Endodermal cell (in vitro differentiated cells): ENCODE data around the gene DCLK1. TPM values are rescaled to one million over a fixed set of nuclear protein-coding genes. Genes with fewer than 3 reads are reported as not detected.

Source experiments
- DNase-seq: peaks from one replicate; pipeline ENCODE4 v3.0.0-alpha.2; 2017
- H3K27ac ChIP-seq: 2 replicates; pipeline ENCODE4 v1.5.1; 2013; ENCODE audit warnings: mild to moderate bottlenecking, low read depth, low read length, moderate library complexity
- H3K27me3 ChIP-seq: 2 replicates; pipeline ENCODE4 v1.6.1; 2013; ENCODE audit warnings: mild to moderate bottlenecking, low read length, moderate library complexity; ENCODE audit not compliant: insufficient read depth, control insufficient read depth, poor library complexity, severe bottlenecking
- H3K36me3 ChIP-seq: 2 replicates; pipeline ENCODE4 v1.7.0; 2013; ENCODE audit warnings: mild to moderate bottlenecking, low read length, moderate library complexity; ENCODE audit not compliant: control insufficient read depth, insufficient read depth
- H3K4me1 ChIP-seq: one replicate; pipeline ENCODE4 v1.7.0; 2013; ENCODE audit warnings: low read length; ENCODE audit not compliant: control insufficient read depth, insufficient read depth
- H3K4me3 ChIP-seq: 2 replicates; pipeline ENCODE4 v1.5.1; 2013; ENCODE audit warnings: mild to moderate bottlenecking, low read length, moderate library complexity
- H3K9ac ChIP-seq: 2 replicates; pipeline ENCODE4 v1.6.1; 2013; ENCODE audit warnings: mild to moderate bottlenecking, low read length, moderate library complexity; ENCODE audit not compliant: poor library complexity, severe bottlenecking; ENCODE audit errors: extremely low read depth
- H3K9me3 ChIP-seq: 2 replicates; pipeline ENCODE4 v1.6.1; 2013; ENCODE audit warnings: mild to moderate bottlenecking, low read length, moderate library complexity; ENCODE audit not compliant: control insufficient read depth
- H3K27ac Mint-ChIP-seq: 2 replicates; pipeline ENCODE4 v1.8.0; 2020; ENCODE audit warnings: mixed read lengths
- H3K27me3 Mint-ChIP-seq: 2 replicates; pipeline ENCODE4 v1.8.0; 2021; ENCODE audit warnings: mild to moderate bottlenecking, mixed read lengths; ENCODE audit not compliant: insufficient read depth
- H3K36me3 Mint-ChIP-seq: 2 replicates; pipeline ENCODE4 v1.8.0; 2020; ENCODE audit warnings: low read depth, mixed read lengths
- H3K4me1 Mint-ChIP-seq: 2 replicates; pipeline ENCODE4 v1.8.0; 2020; ENCODE audit warnings: mixed read lengths
- H3K4me3 Mint-ChIP-seq: 2 replicates; pipeline ENCODE4 v1.8.0; 2020; ENCODE audit warnings: mild to moderate bottlenecking, moderate library complexity, mixed read lengths
- H3K9me3 Mint-ChIP-seq: 2 replicates; pipeline ENCODE4 v1.8.0; 2020; ENCODE audit warnings: mild to moderate bottlenecking, mixed read lengths
- CTCF ChIP-seq: fragments of 200-600 bp; sonication (generic); conservative IDR thresholded peaks from 2 replicates; pipeline ENCODE4 v1.5.0; 2021; ENCODE audit warnings: antibody characterized with exemption, mild to moderate bottlenecking
- WGBS, 2 experiments: methylation state at CpG; one replicate each; pipeline versions ENCODE4 v1.1.5 to v1.1.7; 2013; ENCODE audit warnings: missing lambda C conversion rate in 2 of 2, mixed read lengths in 1 of 2; ENCODE audit not compliant: insufficient coverage in 1 of 2, insufficient read length in 1 of 2; 5-methylcytosine and 5-hydroxymethylcytosine counted together
- total RNA-seq, 2 donors: library from RNA; stranded (reverse); fragmentation: NEBNext Ultra II Directional in 1 of 2; extraction: Animal tissue kit (Norgen Biotek cat#: 25700) in 1 of 2; gene quantifications; 2 replicates in 1 of 2; 3 replicates in 1 of 2; pipeline ENCODE4 v1.2.1, GENCODE V29; 2021

Gene DCLK1
- total RNA-seq, 2 donors from 2014 or later: 3.0 to 32.8 TPM

- Histone ChIP-seq H3K9me3 (no peaks in the 10 kb centered on the region), H3K27me3 (no peaks in the 10 kb centered on the region), H3K36me3 (no peaks in the 10 kb centered on the region), H3K4me3 (peak overlapping the region; percentile 27), H3K4me1 (peaks cover 6% of the 10 kb centered on the region), H3K9ac (no peak overlapping the region), H3K27ac (no peak overlapping the region)
- Mint-ChIP-seq H3K27ac (peak overlapping the region; percentile 64), H3K4me3 (no peak overlapping the region), H3K36me3 (no peaks in the 10 kb centered on the region), H3K27me3 (no peaks in the 10 kb centered on the region), H3K4me1 (peaks cover 20% of the 10 kb centered on the region), H3K9me3 (no peaks in the 10 kb centered on the region)
- 74 to 100% methylated on average over 1 to 2 of the region's 2 CpGs for WGBS, 2 experiments
- no peak for TF ChIP-seq CTCF
- DNase-seq: no peak
Observed at GRCh38 chr13:35797244-35797643, 333.9 kb downstream of the DCLK1 start.

GRCh38 chr13:35796623-35797022 lies 334.6 kb downstream of the DCLK1 start:
- DNase-seq: no peak
- Mint-ChIP-seq H3K4me3 (no peak overlapping the region), H3K27ac (peak overlapping the region; percentile 64), H3K27me3 (no peaks in the 10 kb centered on the region), H3K36me3 (no peaks in the 10 kb centered on the region), H3K9me3 (no peaks in the 10 kb centered on the region), H3K4me1 (peaks cover 20% of the 10 kb centered on the region)
- Histone ChIP-seq H3K36me3 (no peaks in the 10 kb centered on the region), H3K27ac (no peak overlapping the region), H3K9me3 (no peaks in the 10 kb centered on the region), H3K9ac (no peak overlapping the region), H3K4me3 (no peak overlapping the region), H3K27me3 (no peaks in the 10 kb centered on the region), H3K4me1 (peaks cover 6% of the 10 kb centered on the region)
- 92 to 98% methylated on average over 4 of the region's 4 CpGs for WGBS, 2 experiments
- no peak for TF ChIP-seq CTCF

GRCh38 chr13:35794734-35795389 lies 336.3 kb downstream of the DCLK1 start:
- Mint-ChIP-seq H3K27me3 (no peaks in the 10 kb centered on the region), H3K9me3 (no peaks in the 10 kb centered on the region), H3K27ac (no peak overlapping the region), H3K4me3 (no peak overlapping the region), H3K4me1 (peaks cover 22% of the 10 kb centered on the region), H3K36me3 (no peaks in the 10 kb centered on the region)
- Histone ChIP-seq H3K9ac (no peak overlapping the region), H3K27me3 (no peaks in the 10 kb centered on the region), H3K4me1 (peaks cover 6% of the 10 kb centered on the region), H3K36me3 (no peaks in the 10 kb centered on the region), H3K27ac (no peak overlapping the region), H3K4me3 (no peak overlapping the region), H3K9me3 (no peaks in the 10 kb centered on the region)
- DNase-seq: no peak
- no peak for TF ChIP-seq CTCF
- 93 to 100% methylated on average over 3 of the region's 3 CpGs for WGBS, 2 experiments
